ENCODE measurements around the gene FBXO40.

The FBXO40 gene

DNA sequence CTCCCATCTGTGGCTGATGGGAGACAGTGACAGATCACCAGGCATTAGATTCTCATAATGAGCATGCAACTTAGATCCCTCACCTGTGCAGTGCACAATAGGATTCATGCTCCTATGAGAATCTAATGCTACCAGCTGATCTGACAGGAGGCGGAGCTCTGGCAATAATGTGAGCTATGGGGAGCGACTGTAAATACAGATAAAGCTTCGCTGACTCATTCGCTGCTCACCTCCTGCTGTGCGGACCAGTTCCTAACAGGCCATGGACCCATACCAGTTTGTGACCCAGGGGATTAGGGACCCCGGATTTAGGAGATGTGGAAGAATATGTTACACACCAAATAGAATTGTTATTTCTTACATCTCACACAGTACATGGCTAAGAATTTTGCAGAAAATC is 18.7 kb upstream of the FBXO40 start:
- TF ChIP-seq POLR2AphosphoS5 (IDR thresholded peaks at IDR 0.05; ENCODE audit: low read depth, low read length), result no peak
- TF ChIP-seq, protein P1, sequence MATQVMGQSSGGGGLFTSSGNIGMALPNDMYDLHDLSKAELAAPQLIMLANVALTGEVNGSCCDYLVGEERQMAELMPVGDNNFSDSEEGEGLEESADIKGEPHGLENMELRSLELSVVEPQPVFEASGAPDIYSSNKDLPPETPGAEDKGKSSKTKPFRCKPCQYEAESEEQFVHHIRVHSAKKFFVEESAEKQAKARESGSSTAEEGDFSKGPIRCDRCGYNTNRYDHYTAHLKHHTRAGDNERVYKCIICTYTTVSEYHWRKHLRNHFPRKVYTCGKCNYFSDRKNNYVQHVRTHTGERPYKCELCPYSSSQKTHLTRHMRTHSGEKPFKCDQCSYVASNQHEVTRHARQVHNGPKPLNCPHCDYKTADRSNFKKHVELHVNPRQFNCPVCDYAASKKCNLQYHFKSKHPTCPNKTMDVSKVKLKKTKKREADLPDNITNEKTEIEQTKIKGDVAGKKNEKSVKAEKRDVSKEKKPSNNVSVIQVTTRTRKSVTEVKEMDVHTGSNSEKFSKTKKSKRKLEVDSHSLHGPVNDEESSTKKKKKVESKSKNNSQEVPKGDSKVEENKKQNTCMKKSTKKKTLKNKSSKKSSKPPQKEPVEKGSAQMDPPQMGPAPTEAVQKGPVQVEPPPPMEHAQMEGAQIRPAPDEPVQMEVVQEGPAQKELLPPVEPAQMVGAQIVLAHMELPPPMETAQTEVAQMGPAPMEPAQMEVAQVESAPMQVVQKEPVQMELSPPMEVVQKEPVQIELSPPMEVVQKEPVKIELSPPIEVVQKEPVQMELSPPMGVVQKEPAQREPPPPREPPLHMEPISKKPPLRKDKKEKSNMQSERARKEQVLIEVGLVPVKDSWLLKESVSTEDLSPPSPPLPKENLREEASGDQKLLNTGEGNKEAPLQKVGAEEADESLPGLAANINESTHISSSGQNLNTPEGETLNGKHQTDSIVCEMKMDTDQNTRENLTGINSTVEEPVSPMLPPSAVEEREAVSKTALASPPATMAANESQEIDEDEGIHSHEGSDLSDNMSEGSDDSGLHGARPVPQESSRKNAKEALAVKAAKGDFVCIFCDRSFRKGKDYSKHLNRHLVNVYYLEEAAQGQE (IDR thresholded peaks at IDR 0.05; ENCODE audit: insufficient read depth in 1 of 2, low read depth in 2 of 2, low read length in 2 of 2), result no peak

DNA sequence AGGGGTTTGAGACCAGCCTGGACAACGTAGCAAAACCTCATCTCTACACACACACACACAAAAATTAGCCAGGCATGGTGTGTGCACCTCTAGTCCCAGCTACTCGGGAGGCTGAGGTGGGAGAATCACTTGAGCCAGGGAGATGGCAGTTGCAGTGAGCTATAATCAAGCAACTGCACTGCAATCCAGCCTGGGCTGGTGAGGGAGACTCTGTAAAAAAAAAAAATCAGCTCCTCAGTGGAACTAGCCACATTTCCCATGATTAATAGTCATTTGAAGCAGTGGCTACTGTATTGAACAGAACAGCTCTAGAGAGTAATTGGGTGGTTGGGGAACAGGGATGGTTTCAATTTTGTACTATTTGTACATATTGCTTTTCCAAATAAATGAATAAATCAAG is 11.5 kb upstream of the FBXO40 start:
- TF ChIP-seq POLR2AphosphoS5 (IDR thresholded peaks at IDR 0.05; ENCODE audit: low read depth, low read length), result no peak

DNA sequence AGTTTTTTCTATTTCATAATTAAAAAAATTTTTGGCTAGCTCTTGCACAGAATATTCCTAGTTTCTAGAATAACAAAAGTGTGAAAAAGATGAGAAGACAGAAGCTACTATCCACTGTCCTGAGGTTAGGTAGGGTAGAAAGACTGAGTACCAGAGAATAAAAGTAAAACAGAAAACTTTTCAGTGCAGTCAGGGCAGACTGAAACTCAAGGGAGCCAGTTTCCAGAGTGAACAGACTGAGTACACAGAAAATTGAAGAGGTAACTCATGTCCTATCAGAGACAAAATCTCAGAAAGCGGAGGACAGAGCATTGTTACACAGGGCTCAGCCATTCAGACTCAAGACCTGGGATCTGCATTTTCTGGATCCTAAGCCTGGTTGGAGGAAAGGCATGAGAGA is 8.8 kb upstream of the FBXO40 start:
- TF ChIP-seq FOXP2 (optimal IDR thresholded peaks at IDR 0.05; ENCODE audit: borderline replicate concordance, extremely low read depth, extremely low read length, insufficient read depth) (no peak), POLR2AphosphoS5 (IDR thresholded peaks at IDR 0.05; ENCODE audit: low read depth, low read length) (no peak), TAF1 (IDR thresholded peaks at IDR 0.05; ENCODE audit: borderline replicate concordance, insufficient read depth, low read length) (no peak), SIN3A (IDR thresholded peaks at IDR 0.05; ENCODE audit: borderline replicate concordance, insufficient read depth, low read length) (no peak)
- TF ChIP-seq, protein P1 (IDR thresholded peaks at IDR 0.05; ENCODE audit: insufficient read depth in 1 of 2, low read depth in 2 of 2, low read length in 2 of 2), result no peak

DNA sequence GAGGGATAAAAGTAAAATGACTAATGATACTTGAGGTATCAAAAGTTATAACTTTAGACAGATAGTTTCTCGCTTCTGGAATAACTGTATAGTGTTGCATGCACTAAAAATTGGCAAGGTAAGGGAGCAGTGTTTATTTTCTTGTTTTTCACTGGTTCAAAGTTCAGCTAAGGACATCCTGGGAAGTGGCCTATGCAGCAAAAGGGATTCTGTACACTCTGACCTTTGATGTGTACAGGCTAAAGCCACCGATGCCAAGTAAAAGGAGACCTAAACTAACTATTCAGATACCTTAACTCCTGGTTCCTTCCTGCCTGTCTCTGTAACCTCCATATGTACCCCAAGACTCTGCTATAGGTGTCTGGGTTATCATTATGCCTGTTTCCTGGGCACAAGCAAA is 1.7 kb downstream of the FBXO40 start:
- no peak for TF ChIP-seq POLR2AphosphoS5 (IDR thresholded peaks at IDR 0.05; ENCODE audit: low read depth, low read length)
- no peak for TF ChIP-seq FOXP2 (optimal IDR thresholded peaks at IDR 0.05; ENCODE audit: borderline replicate concordance, extremely low read depth, extremely low read length, insufficient read depth)
- TF ChIP-seq, protein P1 (IDR thresholded peaks at IDR 0.05; ENCODE audit: insufficient read depth in 1 of 2, low read depth in 2 of 2, low read length in 2 of 2), result no peak
- TF ChIP-seq SIN3A (IDR thresholded peaks at IDR 0.05; ENCODE audit: borderline replicate concordance, insufficient read depth, low read length), result no peak
- no peak for TF ChIP-seq TAF1 (IDR thresholded peaks at IDR 0.05; ENCODE audit: borderline replicate concordance, insufficient read depth, low read length)

DNA sequence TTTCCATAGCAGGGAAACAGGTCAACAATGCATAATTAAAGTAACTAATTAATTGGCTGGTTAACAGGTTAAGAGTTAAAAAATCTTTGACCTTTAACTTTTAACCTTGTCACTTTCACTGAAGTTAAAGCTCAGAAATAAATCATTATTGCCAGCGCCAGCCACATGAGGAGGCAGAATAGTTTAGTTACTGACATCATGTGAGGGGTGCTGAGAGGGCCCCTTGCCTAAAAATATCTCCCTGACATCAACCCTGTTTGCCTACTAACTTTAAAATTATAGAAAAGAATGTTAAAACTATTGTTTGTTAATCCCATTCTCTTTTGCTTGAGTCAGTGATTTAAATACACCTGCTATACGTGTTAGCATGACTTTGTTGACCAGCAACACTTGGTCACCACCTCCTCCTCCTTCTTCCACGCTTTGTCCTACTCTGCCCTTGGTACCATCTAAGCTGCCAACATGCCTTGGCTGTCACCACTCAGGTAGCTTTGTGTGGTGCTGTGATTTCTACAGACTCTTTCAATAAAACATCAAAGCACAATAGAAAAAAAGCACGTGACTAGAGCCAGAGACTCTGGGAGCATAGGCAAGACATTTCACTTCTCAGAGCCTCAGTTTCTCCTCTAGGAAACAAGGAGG is 2.7 kb downstream of the FBXO40 start:
- no peak for TF ChIP-seq SIN3A (IDR thresholded peaks at IDR 0.05; ENCODE audit: borderline replicate concordance, insufficient read depth, low read length)
- TF ChIP-seq FOXP2 (optimal IDR thresholded peaks at IDR 0.05; ENCODE audit: borderline replicate concordance, extremely low read depth, extremely low read length, insufficient read depth), result no peak
- TF ChIP-seq, protein P1 (IDR thresholded peaks at IDR 0.05; ENCODE audit: insufficient read depth in 1 of 2, low read depth in 2 of 2, low read length in 2 of 2), result no peak
- no peak for TF ChIP-seq TAF1 (IDR thresholded peaks at IDR 0.05; ENCODE audit: borderline replicate concordance, insufficient read depth, low read length)
- TF ChIP-seq POLR2AphosphoS5 (IDR thresholded peaks at IDR 0.05; ENCODE audit: low read depth, low read length), result no peak
